ENCODE measurements around the gene SNRNP25.

The SNRNP25 gene

DNA sequence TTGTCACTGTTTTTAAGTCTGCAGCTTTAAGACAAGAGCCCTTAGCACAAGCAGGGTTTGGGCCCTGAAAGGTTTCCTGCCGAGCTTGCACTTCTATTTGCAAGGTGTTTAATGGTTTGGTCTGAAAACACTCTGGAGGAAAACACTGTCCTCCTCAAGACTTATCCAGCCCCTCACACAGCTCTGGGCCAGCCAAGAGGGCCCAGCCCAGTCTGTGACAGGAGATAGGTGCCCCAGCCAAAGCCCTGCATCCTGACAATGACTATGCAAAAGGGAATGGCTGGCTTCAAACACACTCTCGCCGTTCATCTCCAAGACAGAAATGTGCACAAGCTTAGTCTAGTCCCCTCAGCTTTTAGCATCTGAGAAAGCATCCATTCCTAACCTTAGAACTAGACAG is 51.3 kb downstream of the SNRNP25 start:
- no peak for DNase-seq

DNA sequence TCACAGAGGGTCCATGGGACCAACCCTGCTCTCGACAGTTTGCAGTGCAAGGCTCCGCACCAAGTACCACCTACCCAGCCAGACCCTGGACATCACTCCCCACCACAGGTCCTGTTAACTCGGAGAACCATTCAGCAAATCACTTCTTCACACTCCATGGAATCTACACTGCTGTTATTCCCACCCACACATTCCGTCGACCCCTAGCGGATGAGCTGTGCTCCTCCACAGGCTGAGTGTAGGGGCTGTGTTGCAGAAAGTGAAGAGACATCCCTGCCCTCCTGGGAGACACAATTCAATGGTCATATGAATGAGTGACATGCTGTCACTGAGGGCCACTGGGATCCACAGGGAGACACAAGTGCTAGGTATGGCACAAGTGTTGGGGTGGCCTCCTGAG is 51.9 kb downstream of the SNRNP25 start:
- no peak for DNase-seq

- DNase-seq, result peak; percentile 7
These were observed 53.1 kb downstream of the SNRNP25 start for GRCh38 chr16:106623-107324.
